Testis (tissue), 2 donors: Measurements from ENCODE around the gene CAMKK2.

ENCODE experiments used
- POLR2A ChIP-seq: fragments of 450-650 bp; IDR thresholded peaks from one replicate; pipeline ENCODE4 v1.6.1; 2017; ENCODE audit warnings: antibody characterized with exemption, mild to moderate bottlenecking, moderate library complexity
- TF ChIP-seq, protein P1 (sequence below), 3 experiments: fragments of 450-650 bp in 2 of 3; fragments of 200-600 bp in 1 of 3; sonication (generic) in 1 of 3; IDR thresholded peaks; one replicate each; pipeline ENCODE4 v1.5.1; 2016 to 2019; ENCODE audit warnings: antibody characterized with exemption in 3 of 3, mild to moderate bottlenecking in 2 of 3, moderate library complexity in 1 of 3

GRCh38 chr12:121314431-121314830, 17.9 kb upstream of the CAMKK2 start:
- TF ChIP-seq, protein P1, sequence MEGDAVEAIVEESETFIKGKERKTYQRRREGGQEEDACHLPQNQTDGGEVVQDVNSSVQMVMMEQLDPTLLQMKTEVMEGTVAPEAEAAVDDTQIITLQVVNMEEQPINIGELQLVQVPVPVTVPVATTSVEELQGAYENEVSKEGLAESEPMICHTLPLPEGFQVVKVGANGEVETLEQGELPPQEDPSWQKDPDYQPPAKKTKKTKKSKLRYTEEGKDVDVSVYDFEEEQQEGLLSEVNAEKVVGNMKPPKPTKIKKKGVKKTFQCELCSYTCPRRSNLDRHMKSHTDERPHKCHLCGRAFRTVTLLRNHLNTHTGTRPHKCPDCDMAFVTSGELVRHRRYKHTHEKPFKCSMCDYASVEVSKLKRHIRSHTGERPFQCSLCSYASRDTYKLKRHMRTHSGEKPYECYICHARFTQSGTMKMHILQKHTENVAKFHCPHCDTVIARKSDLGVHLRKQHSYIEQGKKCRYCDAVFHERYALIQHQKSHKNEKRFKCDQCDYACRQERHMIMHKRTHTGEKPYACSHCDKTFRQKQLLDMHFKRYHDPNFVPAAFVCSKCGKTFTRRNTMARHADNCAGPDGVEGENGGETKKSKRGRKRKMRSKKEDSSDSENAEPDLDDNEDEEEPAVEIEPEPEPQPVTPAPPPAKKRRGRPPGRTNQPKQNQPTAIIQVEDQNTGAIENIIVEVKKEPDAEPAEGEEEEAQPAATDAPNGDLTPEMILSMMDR (IDR thresholded peaks at IDR 0.05) = no peak
- no peak for TF ChIP-seq POLR2A
